Skeletal muscle tissue (tissue), 4 donors: ENCODE data around the gene BMERB1. TPM values are rescaled to one million over a fixed set of nuclear protein-coding genes. Genes with fewer than 3 reads are reported as not detected.

ENCODE experiments used
- H3K27ac ChIP-seq: one replicate; pipeline ENCODE4 v1.7.0; 2013; ENCODE audit warnings: mild to moderate bottlenecking, low read depth, low read length, inconsistent platforms
- H3K27me3 ChIP-seq, 3 donors: one replicate each; pipeline ENCODE4 v1.7.0; 2013; ENCODE audit warnings: low read length in 3 of 3; ENCODE audit not compliant: control insufficient read depth in 3 of 3, insufficient read depth in 3 of 3
- H3K36me3 ChIP-seq, 3 donors: one replicate each; pipeline ENCODE4 v1.7.0; 2013; ENCODE audit warnings: low read length in 3 of 3; ENCODE audit not compliant: control insufficient read depth in 3 of 3, insufficient read depth in 3 of 3
- H3K4me1 ChIP-seq, 3 donors: one replicate each; pipeline ENCODE4 v1.7.0; 2013; ENCODE audit warnings: low read length in 3 of 3, mild to moderate bottlenecking in 3 of 3; ENCODE audit not compliant: control insufficient read depth in 3 of 3, insufficient read depth in 3 of 3
- H3K4me3 ChIP-seq, 3 donors: one replicate each; pipeline ENCODE4 v1.7.0; 2013; ENCODE audit warnings: low read length in 3 of 3
- H3K9ac ChIP-seq, 3 donors: one replicate each; pipeline ENCODE4 v1.7.0; 2013; ENCODE audit warnings: low read length in 3 of 3, mild to moderate bottlenecking in 3 of 3, moderate library complexity in 2 of 3, low read depth in 1 of 3
- H3K9me3 ChIP-seq, 3 donors: one replicate each; pipeline ENCODE4 v1.7.0; 2013; ENCODE audit warnings: low read length in 3 of 3; ENCODE audit not compliant: control insufficient read depth in 3 of 3
- total RNA-seq: library from RNA; depleted of rRNA; stranded (reverse); fragments of >200 nt; gene quantifications from one replicate; pipeline ENCODE4 v1.2.3, GENCODE V29; 2014
- donor health status: Osteomylitis.

The BMERB1 gene
- total RNA-seq, 1 donor from 2014 or later = 7.8 TPM

- H3K4me1 ChIP-seq = peaks cover 4 to 6% (median 4%) of the 10 kb centered on the region in 3 donors
- H3K27ac ChIP-seq = no peak overlapping the region
- no peaks in the 10 kb centered on the region for H3K9me3 ChIP-seq
- H3K4me3 ChIP-seq = no peak overlapping the region
- H3K9ac ChIP-seq = no peak overlapping the region
- H3K36me3 ChIP-seq = no peaks in the 10 kb centered on the region
- no peaks in the 10 kb centered on the region for H3K27me3 ChIP-seq
Measured at GRCh38 chr16:15477802-15478201, 43.4 kb downstream of the BMERB1 start.

- Histone ChIP-seq H3K9ac (no peak overlapping the region), H3K4me3 (no peak overlapping the region), H3K27me3 (no peaks in the 10 kb centered on the region), H3K4me1 (peaks cover 4 to 6% (median 4%) of the 10 kb centered on the region in 3 donors), H3K36me3 (no peaks in the 10 kb centered on the region), H3K9me3 (no peaks in the 10 kb centered on the region), H3K27ac (no peak overlapping the region)
Measured at GRCh38 chr16:15482068-15482747, 47.8 kb downstream of the BMERB1 start.

- H3K36me3 ChIP-seq = no peaks in the 10 kb centered on the region
- no peaks in the 10 kb centered on the region for H3K27me3 ChIP-seq
- no peak overlapping the region for H3K27ac ChIP-seq
- no peak overlapping the region for H3K9ac ChIP-seq
- H3K4me1 ChIP-seq = peaks cover 4 to 6% (median 4%) of the 10 kb centered on the region in 3 donors
- no peaks in the 10 kb centered on the region for H3K9me3 ChIP-seq
- no peak overlapping the region for H3K4me3 ChIP-seq
Measured at GRCh38 chr16:15482748-15483298, 48.4 kb downstream of the BMERB1 start.

- Histone ChIP-seq H3K27me3 (no peaks in the 10 kb centered on the region), H3K36me3 (no peaks in the 10 kb centered on the region), H3K27ac (no peak overlapping the region), H3K4me3 (no peak overlapping the region), H3K9ac (no peak overlapping the region), H3K9me3 (no peaks in the 10 kb centered on the region), H3K4me1 (peaks cover 5 to 7% (median 6%) of the 10 kb centered on the region in 3 donors)
Measured at GRCh38 chr16:15483857-15484256, 49.5 kb downstream of the BMERB1 start.

GRCh38 chr16:15484662-15485061, 50.3 kb downstream of the BMERB1 start:
- H3K36me3 ChIP-seq = no peaks in the 10 kb centered on the region

GRCh38 chr16:15485175-15485574, 50.8 kb downstream of the BMERB1 start:
- Histone ChIP-seq H3K27ac (no peak overlapping the region), H3K4me3 (no peak overlapping the region), H3K4me1 (peaks cover 13 to 19% (median 17%) of the 10 kb centered on the region in 3 donors), H3K27me3 (no peaks in the 10 kb centered on the region), H3K9me3 (no peaks in the 10 kb centered on the region), H3K9ac (no peak overlapping the region), H3K36me3 (no peaks in the 10 kb centered on the region)

More at GRCh38 chr16:15484662-15485061, 50.3 kb downstream of the BMERB1 start:
- no peak overlapping the region for H3K4me3 ChIP-seq
- no peak overlapping the region for H3K9ac ChIP-seq
- peaks cover 11 to 14% (median 14%) of the 10 kb centered on the region in 3 donors for H3K4me1 ChIP-seq
- H3K9me3 ChIP-seq = no peaks in the 10 kb centered on the region
- H3K27ac ChIP-seq = no peak overlapping the region
- H3K27me3 ChIP-seq = no peaks in the 10 kb centered on the region

GRCh38 chr16:15486661-15487060, 52.3 kb downstream of the BMERB1 start:
- no peaks in the 10 kb centered on the region for H3K9me3 ChIP-seq
- H3K36me3 ChIP-seq = no peaks in the 10 kb centered on the region
- no peak overlapping the region for H3K4me3 ChIP-seq
- no peaks in the 10 kb centered on the region for H3K27me3 ChIP-seq
- H3K9ac ChIP-seq = no peak overlapping the region
- H3K27ac ChIP-seq = no peak overlapping the region
- peaks cover 17 to 25% (median 20%) of the 10 kb centered on the region in 3 donors for H3K4me1 ChIP-seq

GRCh38 chr16:15487336-15488284, 53.2 kb downstream of the BMERB1 start:
- H3K27ac ChIP-seq = no peak overlapping the region
- H3K9ac ChIP-seq = no peak overlapping the region
- H3K27me3 ChIP-seq = no peaks in the 10 kb centered on the region
- no peaks in the 10 kb centered on the region for H3K9me3 ChIP-seq
- H3K4me1 ChIP-seq = peaks cover 12 to 21% (median 14%) of the 10 kb centered on the region in 3 donors
- no peak overlapping the region for H3K4me3 ChIP-seq
- no peaks in the 10 kb centered on the region for H3K36me3 ChIP-seq

GRCh38 chr16:15489016-15489415, 54.6 kb downstream of the BMERB1 start:
- peak overlapping the region; percentile 45 for H3K27ac ChIP-seq
- no peaks in the 10 kb centered on the region for H3K27me3 ChIP-seq
- peaks cover 12 to 22% (median 14%) of the 10 kb centered on the region in 3 donors for H3K4me1 ChIP-seq
- no peaks in the 10 kb centered on the region for H3K36me3 ChIP-seq
- no peak overlapping the region for H3K9ac ChIP-seq
- H3K9me3 ChIP-seq = no peaks in the 10 kb centered on the region
- H3K4me3 ChIP-seq = no peak overlapping the region
